ENCODE results near the gene TNFRSF13B. TPM values are rescaled to one million over a fixed set of nuclear protein-coding genes. Genes with fewer than 3 reads are reported as not detected.

TNFRSF13B gene
- total RNA-seq, 1 experiment from 2014 or later = not detected

GRCh38 chr17:16912021-16912962, 59.6 kb downstream of the TNFRSF13B start:
- CTCF ChIA-PET = no interaction called here
- no peak for ATAC-seq
- no peaks in the 10 kb centered on the region for H3K4me1 ChIP-seq (ENCODE audit: control insufficient read depth, insufficient read depth, low read length)
- no peak overlapping the region for H3K27ac ChIP-seq (ENCODE audit: low read length)
- in situ Hi-C loops (cut with HindIII; ENCODE audit: low pct_unique_long_range_greater_than_20kb, low sequenced_read_pairs) = no loop called here
- H3K4me3 ChIP-seq (ENCODE audit: low read depth in 2 of 2, low read length in 2 of 2) = no peak overlapping the region
- TF ChIP-seq SIN3A (IDR thresholded peaks at IDR 0.05; ENCODE audit: borderline replicate concordance, insufficient read depth, low read depth, low read length) (no peak), TCF7L2 (IDR thresholded peaks at IDR 0.05; ENCODE audit: low read depth, low read length) (no peak)
- no TSS peak for BruUV-seq (replicated peaks)
- no peaks in the 10 kb centered on the region for H3K9me3 ChIP-seq (ENCODE audit: control insufficient read depth, insufficient read depth, low read depth, low read length)
- H3K27me3 ChIP-seq (ENCODE audit: control insufficient read depth, insufficient read depth, low read length) = no peaks in the 10 kb centered on the region
- intact Hi-C loops (cut with micrococcal nuclease; ENCODE audit: unreplicated experiment) = loop anchor here (10.0 kb wide), 1 partner anchor 73 kb away; no protein-coding TSS in a partner anchor
- DNase-seq (ENCODE audit: low read depth, low spot score) = no peak
- H3K36me3 ChIP-seq (ENCODE audit: control insufficient read depth, insufficient read depth, low read length) = no peaks in the 10 kb centered on the region
- POLR2A ChIA-PET = no interaction called here

DNA sequence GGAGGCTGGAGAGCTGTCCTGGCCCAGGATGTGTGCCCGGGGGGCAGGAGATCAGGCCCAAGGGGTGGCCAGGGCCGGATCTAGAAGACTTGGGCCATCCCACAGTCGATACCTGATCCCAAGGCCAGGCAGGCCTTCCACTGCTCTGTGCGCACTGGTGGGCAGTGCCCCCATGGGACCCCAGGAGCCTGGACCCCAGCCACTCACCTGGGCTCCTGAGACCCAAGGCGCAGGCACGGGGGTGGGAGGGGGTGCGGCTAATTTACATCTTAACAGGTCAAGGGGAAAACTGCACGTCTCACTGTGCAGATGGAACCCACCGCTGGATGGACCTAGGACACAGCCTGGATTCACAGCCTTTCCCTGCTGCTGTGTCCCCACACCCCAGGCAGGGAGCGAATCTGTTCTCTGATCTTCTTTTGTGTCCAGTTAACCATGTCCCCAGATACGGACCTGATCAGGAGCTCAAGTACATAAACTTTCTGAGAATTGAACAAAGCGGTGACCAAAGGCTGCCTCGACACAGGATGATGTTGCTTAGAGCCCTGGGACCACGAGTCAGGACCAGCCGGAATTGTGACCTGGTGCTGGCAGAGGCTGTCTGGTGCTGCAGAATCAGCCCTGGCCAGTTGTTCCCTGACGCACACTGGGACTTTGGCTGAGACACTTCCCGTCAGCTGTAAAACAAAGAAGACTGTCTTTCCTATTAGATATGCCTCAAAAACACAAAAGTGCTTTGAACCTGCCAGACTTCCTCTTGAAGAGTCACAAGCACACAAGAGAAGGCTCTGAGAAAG, 60.6 kb downstream of the TNFRSF13B start:
- no peak for DNase-seq (ENCODE audit: low read depth, low spot score)
- ChIA-PET CTCF (no interaction called here), POLR2A (no interaction called here)
- Histone ChIP-seq H3K4me3 (ENCODE audit: low read depth in 2 of 2, low read length in 2 of 2) (no peak overlapping the region), H3K27me3 (ENCODE audit: control insufficient read depth, insufficient read depth, low read length) (no peaks in the 10 kb centered on the region), H3K36me3 (ENCODE audit: control insufficient read depth, insufficient read depth, low read length) (no peaks in the 10 kb centered on the region), H3K4me1 (ENCODE audit: control insufficient read depth, insufficient read depth, low read length) (no peaks in the 10 kb centered on the region), H3K9me3 (ENCODE audit: control insufficient read depth, insufficient read depth, low read depth, low read length) (no peaks in the 10 kb centered on the region), H3K27ac (ENCODE audit: low read length) (no peak overlapping the region)
- TF ChIP-seq POLR2AphosphoS5 (IDR thresholded peaks at IDR 0.05; ENCODE audit: low read depth, low read length) (no peak), SIN3A (IDR thresholded peaks at IDR 0.05; ENCODE audit: borderline replicate concordance, insufficient read depth, low read depth, low read length) (no peak), TCF7L2 (IDR thresholded peaks at IDR 0.05; ENCODE audit: low read depth, low read length) (no peak), CTCF (IDR thresholded peaks at IDR 0.05) (no peak)
- TF ChIP-seq, protein P1, sequence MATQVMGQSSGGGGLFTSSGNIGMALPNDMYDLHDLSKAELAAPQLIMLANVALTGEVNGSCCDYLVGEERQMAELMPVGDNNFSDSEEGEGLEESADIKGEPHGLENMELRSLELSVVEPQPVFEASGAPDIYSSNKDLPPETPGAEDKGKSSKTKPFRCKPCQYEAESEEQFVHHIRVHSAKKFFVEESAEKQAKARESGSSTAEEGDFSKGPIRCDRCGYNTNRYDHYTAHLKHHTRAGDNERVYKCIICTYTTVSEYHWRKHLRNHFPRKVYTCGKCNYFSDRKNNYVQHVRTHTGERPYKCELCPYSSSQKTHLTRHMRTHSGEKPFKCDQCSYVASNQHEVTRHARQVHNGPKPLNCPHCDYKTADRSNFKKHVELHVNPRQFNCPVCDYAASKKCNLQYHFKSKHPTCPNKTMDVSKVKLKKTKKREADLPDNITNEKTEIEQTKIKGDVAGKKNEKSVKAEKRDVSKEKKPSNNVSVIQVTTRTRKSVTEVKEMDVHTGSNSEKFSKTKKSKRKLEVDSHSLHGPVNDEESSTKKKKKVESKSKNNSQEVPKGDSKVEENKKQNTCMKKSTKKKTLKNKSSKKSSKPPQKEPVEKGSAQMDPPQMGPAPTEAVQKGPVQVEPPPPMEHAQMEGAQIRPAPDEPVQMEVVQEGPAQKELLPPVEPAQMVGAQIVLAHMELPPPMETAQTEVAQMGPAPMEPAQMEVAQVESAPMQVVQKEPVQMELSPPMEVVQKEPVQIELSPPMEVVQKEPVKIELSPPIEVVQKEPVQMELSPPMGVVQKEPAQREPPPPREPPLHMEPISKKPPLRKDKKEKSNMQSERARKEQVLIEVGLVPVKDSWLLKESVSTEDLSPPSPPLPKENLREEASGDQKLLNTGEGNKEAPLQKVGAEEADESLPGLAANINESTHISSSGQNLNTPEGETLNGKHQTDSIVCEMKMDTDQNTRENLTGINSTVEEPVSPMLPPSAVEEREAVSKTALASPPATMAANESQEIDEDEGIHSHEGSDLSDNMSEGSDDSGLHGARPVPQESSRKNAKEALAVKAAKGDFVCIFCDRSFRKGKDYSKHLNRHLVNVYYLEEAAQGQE (IDR thresholded peaks at IDR 0.05; ENCODE audit: insufficient read depth in 1 of 2, low read depth in 2 of 2, low read length in 1 of 2) = no peak
- intact Hi-C loops (cut with micrococcal nuclease; ENCODE audit: unreplicated experiment) (loop anchor here (10.0 kb wide), 1 partner anchor 73 kb away; no protein-coding TSS in a partner anchor), in situ Hi-C loops (cut with HindIII; ENCODE audit: low pct_unique_long_range_greater_than_20kb, low sequenced_read_pairs) (no loop called here)
- BruUV-seq (replicated peaks) = no TSS peak
- ATAC-seq = no peak
